NB4 (cell line): ENCODE data around the gene WDR86.

Experiments
- DNase-seq: peaks from one replicate; pipeline ENCODE4 v3.0.0; 2010; ENCODE audit warnings: low read depth
- H3K4me3 ChIP-seq: one replicate; pipeline ENCODE4 v1.5.1; 2011; ENCODE audit warnings: mild to moderate bottlenecking, low read depth, low read length, moderate library complexity
- CTCF ChIP-seq: IDR thresholded peaks from one replicate; pipeline ENCODE4 v1.5.1; 2012; ENCODE audit warnings: low read depth, low read length
- MAX ChIP-seq: IDR thresholded peaks from 2 replicates; pipeline ENCODE4 v1.6.1; 2011; ENCODE audit warnings: low read depth, low read length
- MYC ChIP-seq: IDR thresholded peaks from 2 replicates; pipeline ENCODE4 v1.6.1; 2011; ENCODE audit warnings: low read depth, low read length
- POLR2A ChIP-seq: IDR thresholded peaks from 2 replicates; pipeline ENCODE4 v1.6.1; 2011; ENCODE audit warnings: mild to moderate bottlenecking; ENCODE audit not compliant: insufficient read length; ENCODE audit errors: extremely low read depth

WDR86 gene

DNA sequence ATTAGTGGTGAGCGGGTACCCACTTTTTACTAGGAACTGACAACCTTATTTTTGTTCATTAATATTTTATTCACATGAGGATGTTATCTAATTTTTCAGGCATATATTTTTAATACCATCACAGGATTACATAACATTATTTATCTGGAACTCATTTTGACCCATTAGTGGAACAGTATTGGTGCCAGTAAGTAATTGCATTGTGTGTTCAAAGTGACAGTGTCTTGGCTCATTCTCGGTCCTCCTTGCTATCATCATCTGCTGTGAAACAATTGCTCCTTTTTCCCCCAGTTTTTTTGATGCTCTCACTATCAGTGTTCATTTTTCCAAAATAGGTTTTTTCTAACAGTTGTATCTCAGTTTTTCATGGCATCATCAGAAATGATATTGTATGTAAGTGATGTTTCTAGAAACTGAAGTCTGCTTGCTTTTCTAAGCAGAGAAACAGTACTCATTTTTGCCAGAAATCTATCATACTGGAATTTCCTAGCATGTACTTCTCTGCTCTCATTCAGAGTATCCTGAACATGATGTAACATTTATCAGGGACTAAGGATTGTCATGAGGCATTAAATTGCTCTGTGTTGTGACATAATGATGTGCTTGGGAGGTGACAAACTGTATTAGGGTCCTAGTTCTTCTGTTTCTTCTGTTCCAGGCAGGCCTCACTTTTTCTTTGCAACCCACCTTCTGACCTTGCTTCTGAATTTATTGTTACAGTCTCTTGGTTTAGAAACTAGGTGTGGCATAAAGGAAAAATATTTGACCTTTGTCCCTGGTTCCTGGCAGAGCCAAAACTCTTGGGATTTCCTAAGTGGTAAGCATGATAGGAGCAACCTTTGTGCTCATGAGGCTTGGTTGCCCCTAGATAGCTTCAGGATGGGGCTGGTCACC, 64.0 kb downstream of the WDR86 start:
- DNase-seq, result no peak
- no peak for TF ChIP-seq MYC
- no peak for TF ChIP-seq MAX
- no peak for TF ChIP-seq CTCF
- TF ChIP-seq POLR2A, result no peak
- no peak overlapping the region for H3K4me3 ChIP-seq

- no peak overlapping the region for H3K4me3 ChIP-seq
- no peak for DNase-seq
- TF ChIP-seq MYC (no peak), CTCF (no peak), MAX (no peak), POLR2A (no peak)
Measured at GRCh38 chr7:151343516-151343915, 66.3 kb downstream of the WDR86 start.

- TF ChIP-seq CTCF (no peak), MYC (no peak), POLR2A (no peak), MAX (no peak)
- DNase-seq, result no peak
- peak overlapping the region; percentile 85 for H3K4me3 ChIP-seq
Measured at GRCh38 chr7:151342811-151343210, 67.0 kb downstream of the WDR86 start.

DNA sequence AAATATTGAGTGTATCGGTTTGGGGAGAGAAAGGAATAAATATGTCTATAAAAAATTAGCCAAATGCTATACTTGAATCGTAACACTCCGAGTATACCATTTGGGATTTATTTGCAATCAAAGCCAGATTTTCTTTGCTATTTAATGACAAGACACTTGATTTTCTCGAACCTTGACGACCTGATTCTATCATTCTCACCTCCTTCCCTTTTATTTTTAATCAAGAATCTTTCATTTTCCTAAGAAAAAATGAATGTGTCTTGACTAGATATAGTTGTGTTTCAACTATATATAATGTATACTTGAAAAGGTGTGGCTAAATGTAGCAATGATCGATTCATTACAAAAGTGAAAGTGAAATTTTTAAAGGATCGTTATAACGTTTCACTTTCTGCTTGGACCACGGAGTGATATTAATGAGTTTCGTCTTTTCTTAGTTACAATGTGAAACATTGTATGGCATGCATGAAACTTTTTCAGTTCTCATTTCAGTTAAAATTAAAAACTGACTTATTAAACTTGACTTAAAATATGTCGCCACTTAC, 67.7 kb downstream of the WDR86 start:
- DNase-seq, result peak; percentile 23
- TF ChIP-seq MYC (no peak), CTCF (no peak), MAX (no peak), POLR2A (no peak)
- peak overlapping the region; percentile 85 for H3K4me3 ChIP-seq

- peak within 1 kb of the TSS; percentile 85 for H3K4me3 ChIP-seq
- DNase-seq, result peak; percentile 90
- TF ChIP-seq MYC (peak; percentile 52; the same call in 1 of the 2 replicates), POLR2A (peak; percentile 64), CTCF (no peak), MAX (no peak)
Measured at GRCh38 chr7:151341357-151342101, 68.3 kb downstream of the WDR86 start, which contains the start of gene NUB1. Gene NUB1, plus strand, starts transcription at chr7:151341812. Its CDS starts 3,538 bp downstream, at chr7:151345350.
